GM12878 (cell line): ENCODE results near the gene LIMCH1. TPM values are rescaled to one million over a fixed set of nuclear protein-coding genes. Genes with fewer than 3 reads are reported as not detected.

Experiments
- ATAC-seq: fragments of 200-7000 bp; cut with Tn5 transposase; 3 replicates; pipeline ENCODE4 v1.9.1; 2020; ENCODE audit warnings: mild to moderate bottlenecking, moderate library complexity
- BruUV-seq: library from RNA; stranded (reverse); fragments of 400-500 nt; replicated peaks from 2 replicates; lab custom pipeline; 2021; lab: Mats Ljungman, UMichigan
- CTCF ChIA-PET: fragments of 300-600 bp; sonication (Branson Sonifier 250); formaldehyde crosslinking; extraction: SDS; loops from one replicate; lab custom pipeline; 2021; ENCODE audit warnings: inconsistent platforms; lab: Yijun Ruan, JAX
- POLR2A ChIA-PET: fragments of 350-600 bp; formaldehyde crosslinking; extraction: SDS; loops from one replicate; lab custom pipeline; 2021; ENCODE audit warnings: inconsistent platforms; lab: Charles Lee
- RAD21 ChIA-PET: fragments of 300-600 bp; sonication (Branson Sonifier 250); formaldehyde crosslinking; loops from one replicate; lab custom pipeline; 2023; ENCODE audit warnings: antibody characterized with exemption; ENCODE audit not compliant: unreplicated experiment; lab: Charles Lee
- SMC1A ChIA-PET: fragments of 300-600 bp; sonication (Branson Sonifier 250); formaldehyde crosslinking; loops from one replicate; lab custom pipeline; 2023; ENCODE audit not compliant: unreplicated experiment, uncharacterized antibody; lab: Charles Lee
- DNase-seq: peaks from one replicate; pipeline ENCODE4 v3.0.0-alpha.2; 2011; ENCODE audit warnings: low read depth, low spot score
- FAIRE-seq: peaks from 3 replicates; lab custom pipeline; 2011; peaks lifted over from hg19 to GRCh38; lab: Jason Lieb, UNC
- H2AFZ ChIP-seq: 2 replicates; pipeline ENCODE4 v1.6.0; 2011; ENCODE audit warnings: low read depth, low read length, control low read depth; ENCODE audit not compliant: control insufficient read depth
- H3K27ac ChIP-seq: 2 replicates; pipeline ENCODE4 v1.5.1; 2011; ENCODE audit warnings: control low read depth; ENCODE audit not compliant: control insufficient read depth, insufficient read depth
- H3K27me3 ChIP-seq, 2 experiments: replicated peaks in 1 of 2; 2 replicates each; pipeline versions ENCODE4 v1.6.0 to v1.6.1; 2011; ENCODE audit warnings: low read length in 1 of 2; ENCODE audit not compliant: control insufficient read depth in 2 of 2, insufficient read depth in 2 of 2
- H3K36me3 ChIP-seq, 2 experiments: 2 replicates each; pipeline ENCODE4 v1.5.1; 2011; ENCODE audit warnings: low read length in 1 of 2; ENCODE audit not compliant: control insufficient read depth in 2 of 2, insufficient read depth in 2 of 2
- H3K4me1 ChIP-seq: 2 replicates; pipeline ENCODE4 v1.6.1; 2011; ENCODE audit warnings: mild to moderate bottlenecking, low read length, moderate library complexity, mixed read lengths; ENCODE audit not compliant: control insufficient read depth, insufficient read depth
- H3K4me2 ChIP-seq: 2 replicates; pipeline ENCODE4 v1.6.0; 2011; ENCODE audit warnings: control low read depth; ENCODE audit not compliant: control insufficient read depth, insufficient read depth
- H3K4me3 ChIP-seq: fragments of 200-600 bp; sonication (generic); 2 replicates; pipeline ENCODE4 v1.5.1; 2016
- H3K79me2 ChIP-seq: 2 replicates; pipeline ENCODE4 v1.6.0; 2011; ENCODE audit warnings: low read length; ENCODE audit not compliant: control insufficient read depth, insufficient read depth
- H3K9ac ChIP-seq: 2 replicates; pipeline ENCODE4 v1.8.0; 2011; ENCODE audit warnings: low read length, control low read depth, mixed read lengths; ENCODE audit not compliant: control insufficient read depth, insufficient read depth
- H3K9me3 ChIP-seq: replicated peaks from 3 replicates; pipeline ENCODE4 v1.5.1; 2011; ENCODE audit warnings: mild to moderate bottlenecking, low read length; ENCODE audit not compliant: control insufficient read depth, insufficient read depth
- H4K20me1 ChIP-seq: 2 replicates; pipeline ENCODE4 v1.6.0; 2011; ENCODE audit not compliant: control insufficient read depth, insufficient read depth
- BHLHE40 ChIP-seq, 2 experiments: fragments of 450-650 bp in 1 of 2; IDR thresholded peaks; 2 replicates each; pipeline ENCODE4 v1.6.1; 2011 to 2017; ENCODE audit warnings: low read depth in 2 of 2, borderline replicate concordance in 1 of 2, improper control_type of control experiment in 1 of 2, low read length in 1 of 2, mild to moderate bottlenecking in 1 of 2
- CBFB ChIP-seq: IDR thresholded peaks from 2 replicates; pipeline ENCODE4 v1.6.1; 2016; ENCODE audit warnings: antibody characterized with exemption, low read depth
- DPF2 ChIP-seq: fragments of 450-650 bp; IDR thresholded peaks from 2 replicates; pipeline ENCODE4 v1.6.1; 2017; ENCODE audit warnings: mild to moderate bottlenecking
- FOS ChIP-seq: IDR thresholded peaks from 3 replicates; pipeline ENCODE4 v1.6.1; 2011; ENCODE audit warnings: borderline replicate concordance; ENCODE audit not compliant: insufficient read length; ENCODE audit errors: extremely low read depth
- HCFC1 ChIP-seq: fragments of 150-350 bp; IDR thresholded peaks from 2 replicates; pipeline ENCODE4 v1.6.1; 2014; ENCODE audit warnings: low read length
- PAX5 ChIP-seq: IDR thresholded peaks from 2 replicates; pipeline ENCODE4 v1.6.1; 2011; ENCODE audit warnings: low read depth, low read length, borderline replicate concordance
- SREBF1 ChIP-seq: IDR thresholded peaks from 2 replicates; pipeline ENCODE4 v1.6.1; 2012; ENCODE audit warnings: mild to moderate bottlenecking, low read length
- TBL1XR1 ChIP-seq: IDR thresholded peaks from 2 replicates; pipeline ENCODE4 v1.6.1; 2012; ENCODE audit warnings: low read depth, low read length, improper control_type of control experiment
- ZNF207 ChIP-seq: fragments of 450-650 bp; IDR thresholded peaks from 2 replicates; pipeline ENCODE4 v1.6.1; 2014; ENCODE audit warnings: antibody characterized with exemption, mild to moderate bottlenecking, borderline replicate concordance
- WGBS: methylation state at CpG from one replicate; pipeline ENCODE4 v1.1.6; 2016; ENCODE audit warnings: low lambda C conversion rate; ENCODE audit not compliant: insufficient replicate concordance, insufficient coverage; ENCODE audit errors: missing lambda C conversion rate; 5-methylcytosine and 5-hydroxymethylcytosine counted together
- in situ Hi-C: fragments of 300-500 bp; cut with MboI; formaldehyde crosslinking; loops from 9 replicates; pipeline ENCODE4 v1.14.3; 2018; ENCODE audit warnings: mixed read lengths
- intact Hi-C: fragments of 100-400 bp; cut with micrococcal nuclease; formaldehyde crosslinking; loops from one replicate; pipeline ENCODE4 v1.14.2; 2022; ENCODE audit not compliant: unreplicated experiment
- polyA plus RNA-seq, 11 experiments: library from polyadenylated mRNA; depleted of rRNA in 4 of 11; unstranded in 6 of 11; stranded (reverse) in 5 of 11; fragments of >200 nt; fragmentation: Nextera tagmentation in 4 of 11; fragmentation: Illumina TruSeq in 1 of 11; extraction: Ambion mirVana in 4 of 11; extraction: Trizol in 1 of 11; gene quantifications; 1 replicate in 1 of 11; 2 replicates in 10 of 11; pipeline versions ENCODE4 v1.2.1 to v1.2.3, GENCODE V29; 2011 to 2016; ENCODE audit warnings: inconsistent platforms in 2 of 11, missing spikeins in 2 of 11, low read depth in 1 of 11
- total RNA-seq, 4 experiments: library from RNA; depleted of rRNA in 3 of 4; stranded (reverse); fragments of >200 nt in 3 of 4; fragmentation: Illumina TruSeq in 1 of 4; extraction: Trizol in 1 of 4; gene quantifications; 2 replicates each; pipeline versions ENCODE4 v1.2.1 to v1.2.3, GENCODE V29; 2013 to 2021
- TF ChIP-seq, protein P1 (sequence below), 3 experiments: IDR thresholded peaks in 2 of 3; conservative IDR thresholded peaks in 1 of 3; 2 replicates each; pipeline ENCODE4 v1.5.1; 2011; ENCODE audit warnings: low read depth in 3 of 3, low read length in 3 of 3, mild to moderate bottlenecking in 3 of 3, control low read depth in 2 of 3, moderate library complexity in 2 of 3, inconsistent platforms in 1 of 3, mixed read lengths in 1 of 3; ENCODE audit not compliant: control insufficient read depth in 2 of 3, insufficient read depth in 1 of 3; ENCODE audit errors: extremely low read depth in 1 of 3
- TF ChIP-seq, protein P2 (sequence below): fragments of 450-650 bp; IDR thresholded peaks from 2 replicates; pipeline ENCODE4 v1.6.1; 2016; ENCODE audit warnings: mild to moderate bottlenecking, moderate library complexity, borderline replicate concordance

Gene LIMCH1
- total and polyA plus RNA-seq, 10 of the 15 experiments (the other 5 are each of a cell fraction or from before 2014, with no cell fraction given), result 0.07 to 0.15 TPM; not detected in 8

DNA sequence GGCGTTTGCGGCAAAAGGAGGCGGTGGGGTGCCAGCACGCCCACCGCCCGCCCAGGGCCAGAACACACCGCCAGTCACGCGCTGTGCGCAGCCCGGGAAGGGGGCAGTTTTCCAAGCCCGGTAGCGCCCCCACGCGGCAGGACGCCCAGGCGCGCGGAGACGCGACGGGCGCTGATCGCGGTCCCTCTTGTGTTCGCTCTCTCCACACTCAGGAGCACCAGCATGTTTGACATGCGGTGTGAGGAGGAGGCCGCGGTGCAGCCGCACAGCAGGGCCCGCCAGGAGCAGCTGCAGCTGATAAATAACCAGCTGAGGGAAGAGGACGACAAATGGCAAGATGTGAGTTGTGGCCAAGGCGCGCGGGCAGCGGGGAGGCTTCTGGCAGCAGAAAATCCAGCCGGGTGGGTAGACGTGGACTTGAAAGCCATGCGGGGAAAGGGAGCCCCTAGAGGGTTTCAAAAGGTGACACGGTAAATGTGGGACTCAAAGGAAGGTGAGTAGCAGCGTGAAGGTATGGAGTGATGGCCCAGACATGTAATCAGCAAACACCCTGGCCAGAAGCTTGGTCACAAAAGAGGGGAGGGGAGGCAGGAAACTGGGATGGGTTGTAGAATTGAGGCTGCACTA is 106.4 kb downstream of the LIMCH1 start:
- ATAC-seq, result no peak
- no peak for DNase-seq
- Histone ChIP-seq H3K9ac (no peak overlapping the region), H3K27ac (no peak overlapping the region), H3K79me2 (no peaks in the 10 kb centered on the region), H4K20me1 (no peaks in the 10 kb centered on the region), H2AFZ (no peak overlapping the region), H3K36me3 (no peaks in the 10 kb centered on the region), H3K4me2 (no peak overlapping the region), H3K4me1 (no peaks in the 10 kb centered on the region), H3K27me3 (peaks cover 0 to 4% of the 10 kb centered on the region in 2 experiments; a peak in 1 of 4 replicates), H3K9me3 (no peaks in the 10 kb centered on the region), H3K4me3 (no peak overlapping the region)
- ChIA-PET POLR2A (no interaction called here), SMC1A (interaction anchor here (0.5 kb wide), 1 partner anchor 629 kb away, joined by 3 read pairs; no protein-coding TSS in a partner anchor), CTCF (interaction anchor here (0.9 kb wide), 1 partner anchor 365 kb away, joined by 3 read pairs; no protein-coding TSS in a partner anchor), RAD21 (no interaction called here)
- no peak for FAIRE-seq
- WGBS, result 40% methylated on average over 40 of the region's 41 CpGs
- BruUV-seq, result no TSS peak
- intact Hi-C loops (no loop called here), in situ Hi-C loops (no loop called here)
- TF ChIP-seq, protein P1, sequence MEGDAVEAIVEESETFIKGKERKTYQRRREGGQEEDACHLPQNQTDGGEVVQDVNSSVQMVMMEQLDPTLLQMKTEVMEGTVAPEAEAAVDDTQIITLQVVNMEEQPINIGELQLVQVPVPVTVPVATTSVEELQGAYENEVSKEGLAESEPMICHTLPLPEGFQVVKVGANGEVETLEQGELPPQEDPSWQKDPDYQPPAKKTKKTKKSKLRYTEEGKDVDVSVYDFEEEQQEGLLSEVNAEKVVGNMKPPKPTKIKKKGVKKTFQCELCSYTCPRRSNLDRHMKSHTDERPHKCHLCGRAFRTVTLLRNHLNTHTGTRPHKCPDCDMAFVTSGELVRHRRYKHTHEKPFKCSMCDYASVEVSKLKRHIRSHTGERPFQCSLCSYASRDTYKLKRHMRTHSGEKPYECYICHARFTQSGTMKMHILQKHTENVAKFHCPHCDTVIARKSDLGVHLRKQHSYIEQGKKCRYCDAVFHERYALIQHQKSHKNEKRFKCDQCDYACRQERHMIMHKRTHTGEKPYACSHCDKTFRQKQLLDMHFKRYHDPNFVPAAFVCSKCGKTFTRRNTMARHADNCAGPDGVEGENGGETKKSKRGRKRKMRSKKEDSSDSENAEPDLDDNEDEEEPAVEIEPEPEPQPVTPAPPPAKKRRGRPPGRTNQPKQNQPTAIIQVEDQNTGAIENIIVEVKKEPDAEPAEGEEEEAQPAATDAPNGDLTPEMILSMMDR (IDR thresholded peaks at IDR 0.05 in 2 of 3, conservative IDR thresholded peaks at IDR 0.05 in 1 of 3; ENCODE audit: control insufficient read depth in 2 of 3, extremely low read depth in 1 of 3, insufficient read depth in 1 of 3, low read depth in 3 of 3, low read length in 3 of 3), result 0 out of 6 replicates have a peak, but pooled peaks of 2 of the 3 experiments have one; percentile 2 to 20
- TF ChIP-seq ZNF207, result no peak

DNA sequence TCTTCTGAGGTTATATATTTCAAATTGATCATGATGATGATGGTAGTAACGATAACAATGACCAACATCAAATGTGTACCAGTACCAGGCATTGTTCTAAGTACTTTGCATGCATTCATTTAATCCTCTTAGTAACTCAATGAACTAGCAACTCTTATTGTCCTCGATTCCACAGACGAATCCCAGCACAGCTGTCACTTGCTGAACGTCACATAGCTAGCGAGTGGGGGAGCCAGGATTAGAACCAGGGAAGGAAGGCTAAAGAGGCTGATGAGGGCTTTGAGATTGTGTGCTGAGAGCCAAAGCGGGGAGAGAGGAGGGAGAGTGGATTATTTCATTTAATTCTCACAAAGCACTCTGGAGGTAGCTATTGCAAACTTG is 106.9 kb downstream of the LIMCH1 start:
- H3K4me3 ChIP-seq, result no peak overlapping the region
- DNase-seq, result no peak
- peaks cover 0 to 4% of the 10 kb centered on the region in 2 experiments; a peak in 1 of 4 replicates for H3K27me3 ChIP-seq
- H4K20me1 ChIP-seq, result no peaks in the 10 kb centered on the region
- intact Hi-C loops (no loop called here), in situ Hi-C loops (no loop called here)
- no peak overlapping the region for H3K9ac ChIP-seq
- RAD21 ChIA-PET, result no interaction called here
- H2AFZ ChIP-seq, result no peak overlapping the region
- H3K79me2 ChIP-seq, result no peaks in the 10 kb centered on the region
- CTCF ChIA-PET, result no interaction called here
- H3K36me3 ChIP-seq, result no peaks in the 10 kb centered on the region
- H3K4me2 ChIP-seq, result no peak overlapping the region
- SMC1A ChIA-PET, result interaction anchor here (0.5 to 0.6 kb wide), 2 partner anchors 22 to 629 kb away, joined by 3 read pairs; no protein-coding TSS in a partner anchor
- no peak for FAIRE-seq
- 31% methylated on average over 6 of the region's 6 CpGs for WGBS
- H3K4me1 ChIP-seq, result no peaks in the 10 kb centered on the region
- POLR2A ChIA-PET, result no interaction called here
- TF ChIP-seq BHLHE40 (IDR thresholded peaks at IDR 0.05; ENCODE audit: borderline replicate concordance in 1 of 2, low read depth in 2 of 2, low read length in 1 of 2) (no peak), HCFC1 (no peak), FOS (no peak), TBL1XR1 (no peak), SREBF1 (no peak), DPF2 (no peak), CBFB (no peak), PAX5 (no peak)
- TF ChIP-seq, protein P2, sequence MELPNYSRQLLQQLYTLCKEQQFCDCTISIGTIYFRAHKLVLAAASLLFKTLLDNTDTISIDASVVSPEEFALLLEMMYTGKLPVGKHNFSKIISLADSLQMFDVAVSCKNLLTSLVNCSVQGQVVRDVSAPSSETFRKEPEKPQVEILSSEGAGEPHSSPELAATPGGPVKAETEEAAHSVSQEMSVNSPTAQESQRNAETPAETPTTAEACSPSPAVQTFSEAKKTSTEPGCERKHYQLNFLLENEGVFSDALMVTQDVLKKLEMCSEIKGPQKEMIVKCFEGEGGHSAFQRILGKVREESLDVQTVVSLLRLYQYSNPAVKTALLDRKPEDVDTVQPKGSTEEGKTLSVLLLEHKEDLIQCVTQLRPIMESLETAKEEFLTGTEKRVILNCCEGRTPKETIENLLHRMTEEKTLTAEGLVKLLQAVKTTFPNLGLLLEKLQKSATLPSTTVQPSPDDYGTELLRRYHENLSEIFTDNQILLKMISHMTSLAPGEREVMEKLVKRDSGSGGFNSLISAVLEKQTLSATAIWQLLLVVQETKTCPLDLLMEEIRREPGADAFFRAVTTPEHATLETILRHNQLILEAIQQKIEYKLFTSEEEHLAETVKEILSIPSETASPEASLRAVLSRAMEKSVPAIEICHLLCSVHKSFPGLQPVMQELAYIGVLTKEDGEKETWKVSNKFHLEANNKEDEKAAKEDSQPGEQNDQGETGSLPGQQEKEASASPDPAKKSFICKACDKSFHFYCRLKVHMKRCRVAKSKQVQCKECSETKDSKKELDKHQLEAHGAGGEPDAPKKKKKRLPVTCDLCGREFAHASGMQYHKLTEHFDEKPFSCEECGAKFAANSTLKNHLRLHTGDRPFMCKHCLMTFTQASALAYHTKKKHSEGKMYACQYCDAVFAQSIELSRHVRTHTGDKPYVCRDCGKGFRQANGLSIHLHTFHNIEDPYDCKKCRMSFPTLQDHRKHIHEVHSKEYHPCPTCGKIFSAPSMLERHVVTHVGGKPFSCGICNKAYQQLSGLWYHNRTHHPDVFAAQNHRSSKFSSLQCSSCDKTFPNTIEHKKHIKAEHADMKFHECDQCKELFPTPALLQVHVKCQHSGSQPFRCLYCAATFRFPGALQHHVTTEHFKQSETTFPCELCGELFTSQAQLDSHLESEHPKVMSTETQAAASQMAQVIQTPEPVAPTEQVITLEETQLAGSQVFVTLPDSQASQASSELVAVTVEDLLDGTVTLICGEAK, result no peak
- no peak overlapping the region for H3K27ac ChIP-seq
- ATAC-seq, result no peak
- BruUV-seq, result no TSS peak
- H3K9me3 ChIP-seq, result no peaks in the 10 kb centered on the region
